ENCODE data around the gene DPH2. TPM values are rescaled to one million over a fixed set of nuclear protein-coding genes. Genes with fewer than 3 reads are reported as not detected.
A peak's percentile ranks its signal among the peaks of the same experiment; 100 is the strongest.

The DPH2 gene
- total RNA-seq, 2 experiments from 2014 or later: 10.3 to 12.0 TPM

GRCh38 chr1:43970502-43970901 is 692 bp downstream of the DPH2 start:
- H3K9me3 Mint-ChIP-seq: no peaks in the 10 kb centered on the region
- peaks cover 22% of the 10 kb centered on the region for H3K36me3 Mint-ChIP-seq (ENCODE audit: low read depth)
- Histone ChIP-seq H3K4me3 (ENCODE audit: low read length) (peak overlapping the region; percentile 87), H3K36me3 (ENCODE audit: insufficient read depth, low read length) (peaks cover 15% of the 10 kb centered on the region), H3K4me1 (ENCODE audit: insufficient read depth, low read length) (peaks cover 38% of the 10 kb centered on the region), H3K27ac (ENCODE audit: low read depth in 1 of 2, low read length in 2 of 2) (peak overlapping the region; percentile 3 to 39), H3K27me3 (ENCODE audit: control insufficient read depth in 1 of 2, insufficient read depth in 2 of 2, low read length in 2 of 2) (no peaks in the 10 kb centered on the region), H3K9me3 (ENCODE audit: control insufficient read depth in 1 of 2, insufficient read depth in 1 of 2, low read length in 2 of 2) (no peaks in the 10 kb centered on the region)
- peaks cover 41% of the 10 kb centered on the region for H3K4me1 Mint-ChIP-seq (ENCODE audit: low read depth)
- peak overlapping the region; percentile 74 for H3K27ac Mint-ChIP-seq
- ChIA-PET CTCF (interaction anchor here (1.6 kb wide), 1 partner anchor 24 kb away, joined by 4 read pairs; the partner anchor contains the start of gene IPO13), POLR2A (interaction anchor here (1.1 kb wide), 1 partner anchor 36 kb away, joined by 4 read pairs; no protein-coding TSS in a partner anchor)
- no peak for DNase-seq
- no peaks in the 10 kb centered on the region for H3K27me3 Mint-ChIP-seq
- H3K4me3 Mint-ChIP-seq: peak overlapping the region; percentile 90
- intact Hi-C loops (cut with DNase I, micrococcal nuclease): loop anchor here in 1 of 2 experiments (10.0 kb wide), 3 partner anchors 384 to 796 kb away; partner anchors contain the start of genes CDC20, CFAP57, EBNA1BP2 and ERI3
- TF ChIP-seq CTCF (IDR thresholded peaks at IDR 0.05): no peak
- no peak for ATAC-seq (ENCODE audit: poor library complexity)

GRCh38 chr1:43970911-43971310 is 1.1 kb downstream of the DPH2 start:
- H3K4me1 Mint-ChIP-seq (ENCODE audit: low read depth): peaks cover 45% of the 10 kb centered on the region
- Histone ChIP-seq H3K36me3 (ENCODE audit: insufficient read depth, low read length) (peaks cover 15% of the 10 kb centered on the region), H3K27me3 (ENCODE audit: control insufficient read depth in 1 of 2, insufficient read depth in 2 of 2, low read length in 2 of 2) (no peaks in the 10 kb centered on the region), H3K9me3 (ENCODE audit: control insufficient read depth in 1 of 2, insufficient read depth in 1 of 2, low read length in 2 of 2) (no peaks in the 10 kb centered on the region), H3K4me3 (ENCODE audit: low read length) (peak overlapping the region; percentile 87), H3K27ac (ENCODE audit: low read depth in 1 of 2, low read length in 2 of 2) (no peak overlapping the region), H3K4me1 (ENCODE audit: insufficient read depth, low read length) (peaks cover 42% of the 10 kb centered on the region)
- no peaks in the 10 kb centered on the region for H3K9me3 Mint-ChIP-seq
- H3K4me3 Mint-ChIP-seq: peak overlapping the region; percentile 90
- TF ChIP-seq CTCF (IDR thresholded peaks at IDR 0.05): no peak
- H3K27ac Mint-ChIP-seq: no peak overlapping the region
- peaks cover 26% of the 10 kb centered on the region for H3K36me3 Mint-ChIP-seq (ENCODE audit: low read depth)
- no peaks in the 10 kb centered on the region for H3K27me3 Mint-ChIP-seq
- ATAC-seq (ENCODE audit: poor library complexity) (no peak), DNase-seq (no peak)
- intact Hi-C loops (cut with DNase I, micrococcal nuclease): loop anchor here in 1 of 2 experiments (10.0 kb wide), 3 partner anchors 384 to 796 kb away; partner anchors contain the start of genes CDC20, CFAP57, EBNA1BP2 and ERI3
- CTCF ChIA-PET: interaction anchor here (1.6 kb wide), 1 partner anchor 24 kb away, joined by 4 read pairs; the partner anchor contains the start of gene IPO13
- POLR2A ChIA-PET: no interaction called here

GRCh38 chr1:43971336-43971980 is 1.6 kb downstream of the DPH2 start:
- POLR2A ChIA-PET: no interaction called here
- Mint-ChIP-seq H3K4me1 (ENCODE audit: low read depth) (peaks cover 50% of the 10 kb centered on the region), H3K9me3 (no peaks in the 10 kb centered on the region), H3K27ac (no peak overlapping the region), H3K36me3 (ENCODE audit: low read depth) (peaks cover 31% of the 10 kb centered on the region), H3K27me3 (no peaks in the 10 kb centered on the region), H3K4me3 (peak overlapping the region; percentile 90)
- CTCF ChIA-PET: no interaction called here
- Histone ChIP-seq H3K4me1 (ENCODE audit: insufficient read depth, low read length) (peaks cover 48% of the 10 kb centered on the region), H3K36me3 (ENCODE audit: insufficient read depth, low read length) (peaks cover 20% of the 10 kb centered on the region), H3K27me3 (ENCODE audit: control insufficient read depth in 1 of 2, insufficient read depth in 2 of 2, low read length in 2 of 2) (no peaks in the 10 kb centered on the region), H3K4me3 (ENCODE audit: low read length) (no peak overlapping the region), H3K9me3 (ENCODE audit: control insufficient read depth in 1 of 2, insufficient read depth in 1 of 2, low read length in 2 of 2) (no peaks in the 10 kb centered on the region), H3K27ac (ENCODE audit: low read depth in 1 of 2, low read length in 2 of 2) (no peak overlapping the region)
- ATAC-seq (ENCODE audit: poor library complexity) (no peak), DNase-seq (no peak)
- no peak for TF ChIP-seq CTCF (IDR thresholded peaks at IDR 0.05)
- intact Hi-C loops (cut with DNase I, micrococcal nuclease): loop anchor here in 1 of 2 experiments (10.0 kb wide), 3 partner anchors 383 to 797 kb away; partner anchors contain the start of genes CDC20, CFAP57, EBNA1BP2 and ERI3

All from CD4-positive, alpha-beta T cell (primary cell).